HG03460 (cell line): ENCODE data around the gene RUFY3.
"Not testable (repeated sequence)": the region's sequence is repeated elsewhere in the genome, so short reads cannot be mapped to it uniquely, and the experiment has no call there.

Source experiments
- ATAC-seq: cut with Tn5 transposase; IDR thresholded peaks from one replicate; pipeline ENCODE4 v1.9.1; 2021; ENCODE audit not compliant: unreplicated experiment

Gene RUFY3

GRCh38 chr4:70735915-70736314 lies 14.2 kb downstream of the RUFY3 start:
- ATAC-seq: not testable (repeated sequence)

- no peak for ATAC-seq
Measured at GRCh38 chr4:70737006-70737405, 15.2 kb downstream of the RUFY3 start.

- ATAC-seq: no peak
Measured at GRCh38 chr4:70737409-70737808, 15.6 kb downstream of the RUFY3 start.

- no peak for ATAC-seq
Measured at GRCh38 chr4:70739496-70740337, 18.0 kb downstream of the RUFY3 start.

- ATAC-seq: no peak
Measured at GRCh38 chr4:70741867-70742658, 20.3 kb downstream of the RUFY3 start.

GRCh38 chr4:70743731-70744130 lies 22.0 kb downstream of the RUFY3 start:
- ATAC-seq: no peak

GRCh38 chr4:70746179-70746839 lies 24.5 kb downstream of the RUFY3 start:
- ATAC-seq: no peak

- no peak for ATAC-seq
Measured at GRCh38 chr4:70747874-70748273, 26.1 kb downstream of the RUFY3 start.

- peak; percentile 93 for ATAC-seq
Measured at GRCh38 chr4:70749313-70749712, 27.5 kb downstream of the RUFY3 start.

- ATAC-seq: no peak
Measured at GRCh38 chr4:70752236-70752635, 30.5 kb downstream of the RUFY3 start.

GRCh38 chr4:70753630-70754029 lies 31.9 kb downstream of the RUFY3 start:
- ATAC-seq: no peak

GRCh38 chr4:70754470-70754869 lies 32.7 kb downstream of the RUFY3 start:
- ATAC-seq: peak; percentile 70

- peak; percentile 15 for ATAC-seq
Measured at GRCh38 chr4:70754990-70755688, 33.4 kb downstream of the RUFY3 start.

GRCh38 chr4:70759126-70759525 lies 37.4 kb downstream of the RUFY3 start:
- ATAC-seq: no peak

- no peak for ATAC-seq
Measured at GRCh38 chr4:70759627-70760026, 37.9 kb downstream of the RUFY3 start.

GRCh38 chr4:70760662-70761061 lies 38.9 kb downstream of the RUFY3 start:
- no peak for ATAC-seq

- ATAC-seq: no peak
Measured at GRCh38 chr4:70761276-70761816, 39.6 kb downstream of the RUFY3 start.

- ATAC-seq: no peak
Measured at GRCh38 chr4:70765368-70765767, 43.6 kb downstream of the RUFY3 start.

- ATAC-seq: no peak
Measured at GRCh38 chr4:70768301-70768948, 46.7 kb downstream of the RUFY3 start.

- not testable (repeated sequence) for ATAC-seq
Measured at GRCh38 chr4:70769396-70769795, 47.6 kb downstream of the RUFY3 start.
